ENCODE results near the gene CHL1.

- TF ChIP-seq CHD1 (IDR thresholded peaks at IDR 0.05; ENCODE audit: low read depth, low read length) (no peak), CTCF (IDR thresholded peaks at IDR 0.05; ENCODE audit: control extremely low read depth in 1 of 3, insufficient read depth in 1 of 3, low read depth in 1 of 3, low read length in 3 of 3) (no peak), POLR2A (IDR thresholded peaks at IDR 0.05; ENCODE audit: control extremely low read depth in 1 of 2, low read depth in 2 of 2, low read length in 2 of 2) (no peak)
These were observed 91.9 kb downstream of the CHL1 start for GRCh38 chr3:288417-288816.
